Mesendoderm (in vitro differentiated cells): Measurements from ENCODE around the gene NR2C2AP.

Experiments used
- DNase-seq: peaks from one replicate; pipeline ENCODE4 v3.0.0; 2013
- H2AK5ac ChIP-seq: 2 replicates; pipeline ENCODE4 v1.6.1; 2013; ENCODE audit warnings: low read length, inconsistent platforms
- H2BK120ac ChIP-seq: 2 replicates; pipeline ENCODE4 v1.6.1; 2013; ENCODE audit warnings: low read depth, mild to moderate bottlenecking, low read length, moderate library complexity, mixed read lengths
- H2BK15ac ChIP-seq: replicated peaks from 2 replicates; pipeline ENCODE4 v1.6.1; 2013; ENCODE audit warnings: low read depth, mild to moderate bottlenecking, moderate library complexity
- H2BK5ac ChIP-seq: 2 replicates; pipeline ENCODE4 v1.6.1; 2013; ENCODE audit warnings: low read length, inconsistent platforms
- H3K18ac ChIP-seq: 2 replicates; pipeline ENCODE4 v1.6.1; 2013; ENCODE audit warnings: mild to moderate bottlenecking, low read length, mixed read lengths
- H3K23ac ChIP-seq: one replicate; pipeline ENCODE4 v1.6.1; 2013; ENCODE audit warnings: low read length
- H3K27ac ChIP-seq: 2 replicates; pipeline ENCODE4 v1.5.1; 2013; ENCODE audit warnings: low read depth, mild to moderate bottlenecking, inconsistent platforms, low read length, moderate library complexity
- H3K27me3 ChIP-seq: 2 replicates; pipeline ENCODE4 v1.6.1; 2013; ENCODE audit warnings: low read length, control low read depth, mild to moderate bottlenecking, inconsistent platforms; ENCODE audit not compliant: insufficient read depth, poor library complexity
- H3K36me3 ChIP-seq: 2 replicates; pipeline ENCODE4 v1.6.1; 2013; ENCODE audit warnings: low read length, inconsistent platforms; ENCODE audit not compliant: control insufficient read depth, insufficient read depth
- H3K4ac ChIP-seq: one replicate; pipeline ENCODE4 v1.6.1; 2013; ENCODE audit warnings: low read depth, mild to moderate bottlenecking, low read length, moderate library complexity
- H3K4me1 ChIP-seq: 2 replicates; pipeline ENCODE4 v1.6.1; 2013; ENCODE audit warnings: low read depth, low read length, inconsistent platforms; ENCODE audit not compliant: control insufficient read depth
- H3K4me2 ChIP-seq: 2 replicates; pipeline ENCODE4 v1.6.1; 2013; ENCODE audit warnings: low read length
- H3K4me3 ChIP-seq: 2 replicates; pipeline ENCODE4 v1.5.1; 2013; ENCODE audit warnings: mild to moderate bottlenecking, low read length
- H3K56ac ChIP-seq: one replicate; pipeline ENCODE4 v1.6.1; 2013; ENCODE audit warnings: low read length
- H3K79me1 ChIP-seq: 2 replicates; pipeline ENCODE4 v1.6.1; 2013; ENCODE audit warnings: low read length, inconsistent platforms
- H3K79me2 ChIP-seq: 2 replicates; pipeline ENCODE4 v1.6.1; 2013; ENCODE audit warnings: mild to moderate bottlenecking, low read length; ENCODE audit not compliant: control insufficient read depth, insufficient read depth
- H3K9ac ChIP-seq: 2 replicates; pipeline ENCODE4 v1.6.1; 2013; ENCODE audit warnings: low read length, inconsistent platforms
- H4K5ac ChIP-seq: one replicate; pipeline ENCODE4 v1.6.1; 2013; ENCODE audit warnings: low read length
- H4K8ac ChIP-seq: one replicate; pipeline ENCODE4 v1.6.1; 2013; ENCODE audit warnings: low read depth, mild to moderate bottlenecking, control low read depth, low read length, moderate library complexity
- WGBS: extraction: QIAGEN DNeasy Blood & Tissue Kit; methylation state at CpG from one replicate; pipeline ENCODE4 v1.1.7; 2013; ENCODE audit warnings: low lambda C conversion rate, missing lambda C conversion rate; ENCODE audit not compliant: insufficient coverage; ENCODE audit errors: extremely low coverage; 5-methylcytosine and 5-hydroxymethylcytosine counted together

Gene NR2C2AP

GRCh38 chr19:19214159-19214490 is 10.9 kb upstream of the NR2C2AP start:
- Histone ChIP-seq H3K23ac (no peak overlapping the region), H4K5ac (no peak overlapping the region), H3K27me3 (peaks cover 10% of the 10 kb centered on the region), H3K9ac (no peak overlapping the region), H3K56ac (no peak overlapping the region), H3K27ac (no peak overlapping the region), H2BK15ac (no peak overlapping the region), H3K18ac (no peak overlapping the region), H3K4me3 (no peak overlapping the region), H3K36me3 (no peaks in the 10 kb centered on the region), H4K8ac (no peak overlapping the region), H3K4me1 (no peaks in the 10 kb centered on the region), H2BK120ac (no peak overlapping the region), H2BK5ac (no peak overlapping the region), H2AK5ac (no peak overlapping the region), H3K4me2 (no peak overlapping the region), H3K79me1 (no peaks in the 10 kb centered on the region), H3K79me2 (no peaks in the 10 kb centered on the region), H3K4ac (no peak overlapping the region)
- WGBS: no CpG with 5 or more reads among the region's 5 CpGs
- no peak for DNase-seq

DNA sequence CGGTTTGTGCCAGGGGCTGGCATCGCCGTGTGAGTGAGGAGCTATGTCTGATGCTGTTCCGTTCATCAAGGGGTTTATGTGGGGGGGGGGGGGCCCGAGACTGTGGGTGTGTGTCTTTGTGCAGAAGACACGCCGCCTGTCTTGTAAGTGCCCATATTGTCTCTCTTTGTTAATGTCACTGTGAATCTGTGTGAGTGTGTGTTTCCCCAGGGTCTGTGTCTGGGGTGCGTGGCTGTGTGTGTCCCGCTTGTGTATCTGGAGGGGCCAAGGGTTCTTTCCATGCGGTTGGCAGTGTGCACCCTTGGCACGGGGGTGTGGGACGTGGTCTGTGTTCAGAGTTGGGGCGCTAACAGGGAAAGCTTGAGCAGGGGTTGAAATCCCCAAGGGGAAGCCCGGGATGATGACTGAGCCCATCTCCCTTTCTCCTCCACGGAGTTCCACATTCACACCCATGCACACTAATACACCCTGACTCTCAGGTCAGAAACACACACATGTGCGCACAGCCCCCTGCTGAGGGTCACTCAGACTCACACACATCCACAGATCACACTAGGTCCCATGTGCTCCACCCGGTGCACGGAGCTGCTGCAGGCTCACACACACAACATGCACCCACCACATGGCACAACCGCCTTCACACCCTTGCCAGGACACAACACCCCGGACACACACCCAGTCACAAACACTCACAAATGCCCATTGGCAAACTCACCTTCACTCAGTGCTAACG is 10.4 kb upstream of the NR2C2AP start:
- H3K4me3 ChIP-seq: no peak overlapping the region
- no peak overlapping the region for H3K27ac ChIP-seq
- H3K18ac ChIP-seq: no peak overlapping the region
- no peak overlapping the region for H2AK5ac ChIP-seq
- DNase-seq: no peak
- no peak overlapping the region for H3K4ac ChIP-seq
- H3K36me3 ChIP-seq: no peaks in the 10 kb centered on the region
- H2BK15ac ChIP-seq: no peak overlapping the region
- H3K4me1 ChIP-seq: no peaks in the 10 kb centered on the region
- H2BK5ac ChIP-seq: no peak overlapping the region
- H3K27me3 ChIP-seq: peaks cover 10% of the 10 kb centered on the region
- H3K9ac ChIP-seq: no peak overlapping the region
- no peak overlapping the region for H4K5ac ChIP-seq
- WGBS: no CpG with 5 or more reads among the region's 21 CpGs
- no peak overlapping the region for H3K56ac ChIP-seq
- H3K79me1 ChIP-seq: no peaks in the 10 kb centered on the region
- H3K23ac ChIP-seq: no peak overlapping the region
- H4K8ac ChIP-seq: no peak overlapping the region
- no peak overlapping the region for H2BK120ac ChIP-seq
- no peak overlapping the region for H3K4me2 ChIP-seq
- H3K79me2 ChIP-seq: no peaks in the 10 kb centered on the region

GRCh38 chr19:19212916-19213315 is 9.7 kb upstream of the NR2C2AP start:
- WGBS: no CpG with 5 or more reads among the region's 7 CpGs
- H2BK5ac ChIP-seq: no peak overlapping the region
- no peak overlapping the region for H3K4me3 ChIP-seq
- H3K4ac ChIP-seq: no peak overlapping the region
- no peaks in the 10 kb centered on the region for H3K79me2 ChIP-seq
- H3K27ac ChIP-seq: no peak overlapping the region
- no peak overlapping the region for H3K56ac ChIP-seq
- H3K18ac ChIP-seq: no peak overlapping the region
- H2BK120ac ChIP-seq: no peak overlapping the region
- H3K23ac ChIP-seq: no peak overlapping the region
- no peak overlapping the region for H4K5ac ChIP-seq
- no peak overlapping the region for H2AK5ac ChIP-seq
- peaks cover 10% of the 10 kb centered on the region for H3K27me3 ChIP-seq
- H3K9ac ChIP-seq: no peak overlapping the region
- H2BK15ac ChIP-seq: no peak overlapping the region
- H3K4me2 ChIP-seq: no peak overlapping the region
- DNase-seq: no peak
- no peaks in the 10 kb centered on the region for H3K36me3 ChIP-seq
- H3K79me1 ChIP-seq: no peaks in the 10 kb centered on the region
- no peak overlapping the region for H4K8ac ChIP-seq
- H3K4me1 ChIP-seq: no peaks in the 10 kb centered on the region

GRCh38 chr19:19211499-19212420 is 8.5 kb upstream of the NR2C2AP start, which contains the start of gene NCAN:
Gene NCAN (plus strand): TSS chr19:19211958. CDS start chr19:19216954, 4,996 bp downstream.
- Histone ChIP-seq H2BK15ac (no peak within 1 kb of the TSS), H2AK5ac (no peak within 1 kb of the TSS), H3K4ac (no peak within 1 kb of the TSS), H3K9ac (peak within 1 kb of the TSS; percentile 21), H3K23ac (no peak within 1 kb of the TSS), H2BK120ac (no peak within 1 kb of the TSS), H3K4me2 (peak within 1 kb of the TSS; percentile 67), H3K79me1 (no peaks in the 10 kb centered on the region), H3K27me3 (peaks cover 10% of the 10 kb centered on the region), H3K79me2 (no peaks in the 10 kb centered on the region), H3K36me3 (no peaks in the 10 kb centered on the region), H3K56ac (peak within 1 kb of the TSS; percentile 42), H3K4me1 (no peaks in the 10 kb centered on the region), H4K8ac (no peak within 1 kb of the TSS), H3K27ac (no peak within 1 kb of the TSS), H4K5ac (no peak within 1 kb of the TSS), H2BK5ac (no peak within 1 kb of the TSS), H3K4me3 (peak within 1 kb of the TSS; percentile 24), H3K18ac (no peak within 1 kb of the TSS)
- DNase-seq: peak; percentile 48
- WGBS: no CpG with 5 or more reads among the region's 54 CpGs

DNA sequence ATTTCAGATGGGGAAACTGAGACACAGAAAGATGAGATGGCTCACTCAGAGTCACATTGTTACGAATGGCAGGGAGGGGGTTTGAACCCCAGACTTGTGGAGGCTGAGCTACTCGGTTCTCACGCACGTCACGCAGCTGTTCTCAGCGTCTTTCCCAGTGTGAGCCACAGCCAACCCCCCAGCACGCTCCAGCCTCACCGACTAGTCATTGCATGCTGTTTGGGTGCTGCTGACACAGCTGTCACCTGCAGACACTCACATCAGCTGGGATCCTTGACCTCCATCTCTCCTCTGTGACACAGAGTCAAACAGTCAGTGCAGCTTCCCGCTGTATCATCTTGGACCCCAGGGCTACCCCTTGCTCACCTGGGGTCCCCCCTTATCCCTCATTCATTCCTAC is 6.2 kb upstream of the NR2C2AP start:
- no peak overlapping the region for H2BK5ac ChIP-seq
- H3K56ac ChIP-seq: no peak overlapping the region
- no CpG with 5 or more reads among the region's 9 CpGs for WGBS
- H2AK5ac ChIP-seq: no peak overlapping the region
- H3K4me3 ChIP-seq: no peak overlapping the region
- H3K9ac ChIP-seq: no peak overlapping the region
- no peaks in the 10 kb centered on the region for H3K79me1 ChIP-seq
- H3K4me2 ChIP-seq: no peak overlapping the region
- H3K36me3 ChIP-seq: no peaks in the 10 kb centered on the region
- H2BK120ac ChIP-seq: no peak overlapping the region
- H3K4ac ChIP-seq: no peak overlapping the region
- H2BK15ac ChIP-seq: no peak overlapping the region
- DNase-seq: no peak
- H3K18ac ChIP-seq: no peak overlapping the region
- no peak overlapping the region for H4K8ac ChIP-seq
- no peak overlapping the region for H3K23ac ChIP-seq
- no peak overlapping the region for H3K27ac ChIP-seq
- H3K79me2 ChIP-seq: no peaks in the 10 kb centered on the region
- no peak overlapping the region for H4K5ac ChIP-seq
- peaks cover 10% of the 10 kb centered on the region for H3K27me3 ChIP-seq
- H3K4me1 ChIP-seq: no peaks in the 10 kb centered on the region
